ENCODE measurements around the gene KCP.

DNA sequence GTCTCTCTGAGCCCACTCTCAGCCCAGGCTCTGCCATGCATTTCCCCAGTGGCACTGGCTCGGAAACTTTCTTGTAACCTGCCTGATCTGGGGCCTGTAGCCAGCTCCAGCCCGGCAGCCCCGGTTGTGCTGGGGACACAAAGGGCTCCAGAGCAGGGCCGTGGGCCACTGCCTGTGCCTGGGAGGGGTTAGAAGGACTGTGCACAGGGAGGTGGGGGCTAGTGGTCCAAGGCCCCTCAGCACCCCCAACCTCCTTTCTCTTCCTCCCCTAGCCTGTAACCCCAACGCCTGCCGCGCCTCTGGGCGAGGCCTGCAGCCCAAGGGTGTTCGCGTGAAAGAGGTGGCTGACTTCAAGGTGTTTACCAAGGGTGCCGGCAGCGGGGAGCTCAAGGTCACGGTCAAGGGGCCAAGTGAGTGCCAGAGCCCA is 70.7 kb downstream of the KCP start:
- no peak for TF ChIP-seq POLR2A (IDR thresholded peaks at IDR 0.05; ENCODE audit: borderline replicate concordance, extremely low read depth, insufficient read depth, insufficient read length)
- no peak for TF ChIP-seq CTCF (IDR thresholded peaks at IDR 0.05 in 2 of 3, conservative IDR thresholded peaks at IDR 0.05 in 1 of 3; ENCODE audit: borderline replicate concordance in 1 of 3, insufficient read depth in 1 of 3, low read depth in 2 of 3, low read length in 2 of 3)

All from HCT116 (cell line).